HG03521 (cell line): ENCODE measurements around the gene PCDHA6.
"Not testable (repeated sequence)": the region's sequence is repeated elsewhere in the genome, so short reads cannot be mapped to it uniquely, and the experiment has no call there.

Source experiments
- ATAC-seq: cut with Tn5 transposase; IDR thresholded peaks from one replicate; pipeline ENCODE4 v1.9.1; 2021; ENCODE audit warnings: mild to moderate bottlenecking, moderate library complexity; ENCODE audit not compliant: unreplicated experiment

The PCDHA6 gene

DNA sequence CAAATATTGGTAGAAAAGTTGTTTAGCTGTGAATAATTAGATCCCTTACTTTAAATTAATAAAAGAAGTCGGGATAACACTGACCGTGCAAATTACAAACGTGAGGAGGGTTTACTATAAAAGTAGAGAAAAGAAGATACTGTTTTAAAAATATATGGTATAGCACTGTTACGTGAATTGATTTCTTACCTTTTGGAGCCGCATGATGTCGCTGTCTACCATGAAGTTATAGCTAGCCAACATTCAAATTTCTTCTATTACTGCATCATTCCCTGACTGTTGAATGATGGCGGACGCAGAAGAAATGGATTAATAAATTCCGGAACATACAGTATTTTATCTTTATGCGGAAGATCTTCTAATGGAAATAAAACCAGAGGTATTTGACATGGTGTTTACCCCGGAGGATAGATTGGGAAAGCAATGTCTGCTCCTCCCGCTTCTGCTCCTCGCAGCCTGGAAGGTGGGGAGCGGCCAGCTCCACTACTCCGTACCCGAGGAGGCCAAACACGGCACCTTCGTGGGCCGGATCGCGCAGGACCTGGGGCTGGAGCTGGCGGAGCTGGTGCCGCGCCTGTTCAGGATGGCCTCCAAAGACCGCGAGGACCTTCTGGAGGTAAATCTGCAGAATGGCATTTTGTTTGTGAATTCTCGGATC, at the start of gene PCDHA6:
TSS of gene PCDHA6 (plus strand) at position 257 of the 658 bp plus-strand sequence. CDS start at position 389, 132 bp downstream.
- ATAC-seq, result no peak

- ATAC-seq, result no peak
Observed at GRCh38 chr5:140780512-140780911, 47.2 kb upstream of the PCDHA6 start.

DNA sequence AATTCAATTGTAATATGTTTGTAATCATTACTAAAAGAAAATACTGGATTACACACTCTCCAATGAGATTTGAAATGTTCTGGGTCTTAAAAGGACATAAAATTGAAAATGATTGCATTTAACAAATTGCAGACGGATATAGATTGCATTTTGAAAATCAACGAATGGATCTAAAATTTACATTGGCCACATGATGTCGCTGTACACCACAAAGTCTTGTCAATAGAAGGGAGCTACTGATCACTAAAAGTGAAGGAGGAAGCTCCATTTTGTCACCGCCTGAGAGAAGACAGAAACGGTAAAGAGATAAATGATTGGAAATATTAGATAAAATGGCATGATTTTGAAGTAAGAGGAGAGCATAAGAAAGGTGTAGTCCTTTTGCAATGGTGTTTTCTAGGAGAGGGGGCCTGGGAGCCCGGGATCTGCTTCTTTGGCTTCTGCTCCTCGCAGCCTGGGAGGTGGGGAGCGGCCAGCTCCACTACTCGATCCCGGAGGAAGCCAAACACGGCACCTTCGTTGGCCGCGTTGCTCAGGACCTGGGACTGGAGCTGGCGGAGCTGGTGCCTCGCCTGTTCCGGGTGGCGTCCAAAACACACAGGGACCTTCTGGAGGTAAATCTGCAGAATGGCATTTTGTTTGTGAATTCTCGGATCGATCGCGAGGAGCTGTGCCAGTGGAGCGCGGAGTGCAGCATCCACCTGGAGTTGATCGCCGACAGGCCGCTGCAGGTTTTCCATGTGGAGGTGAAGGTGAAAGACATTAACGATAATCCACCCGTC, 41.7 kb upstream of the PCDHA6 start, which contains the start of gene PCDHA1:
TSS of gene PCDHA1 (plus strand) at position 236 of the 782 bp plus-strand sequence.
- ATAC-seq, result no peak

DNA sequence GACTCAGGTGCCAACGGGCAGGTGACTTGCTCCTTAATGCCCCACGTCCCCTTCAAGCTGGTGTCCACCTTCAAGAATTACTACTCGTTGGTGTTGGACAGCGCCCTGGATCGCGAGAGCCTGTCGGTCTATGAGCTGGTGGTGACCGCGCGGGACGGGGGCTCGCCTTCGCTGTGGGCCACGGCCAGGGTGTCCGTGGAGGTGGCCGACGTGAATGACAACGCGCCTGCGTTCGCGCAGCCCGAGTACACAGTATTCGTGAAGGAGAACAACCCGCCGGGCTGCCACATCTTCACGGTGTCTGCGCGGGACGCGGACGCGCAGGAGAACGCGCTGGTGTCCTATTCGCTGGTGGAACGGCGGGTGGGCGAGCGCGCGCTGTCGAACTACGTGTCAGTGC, 40.3 kb upstream of the PCDHA6 start:
- not testable (repeated sequence) for ATAC-seq

GRCh38 chr5:140787849-140788504, 39.8 kb upstream of the PCDHA6 start:
- not testable (repeated sequence) for ATAC-seq

- no peak for ATAC-seq
Observed at GRCh38 chr5:140791089-140791488, 36.7 kb upstream of the PCDHA6 start.

DNA sequence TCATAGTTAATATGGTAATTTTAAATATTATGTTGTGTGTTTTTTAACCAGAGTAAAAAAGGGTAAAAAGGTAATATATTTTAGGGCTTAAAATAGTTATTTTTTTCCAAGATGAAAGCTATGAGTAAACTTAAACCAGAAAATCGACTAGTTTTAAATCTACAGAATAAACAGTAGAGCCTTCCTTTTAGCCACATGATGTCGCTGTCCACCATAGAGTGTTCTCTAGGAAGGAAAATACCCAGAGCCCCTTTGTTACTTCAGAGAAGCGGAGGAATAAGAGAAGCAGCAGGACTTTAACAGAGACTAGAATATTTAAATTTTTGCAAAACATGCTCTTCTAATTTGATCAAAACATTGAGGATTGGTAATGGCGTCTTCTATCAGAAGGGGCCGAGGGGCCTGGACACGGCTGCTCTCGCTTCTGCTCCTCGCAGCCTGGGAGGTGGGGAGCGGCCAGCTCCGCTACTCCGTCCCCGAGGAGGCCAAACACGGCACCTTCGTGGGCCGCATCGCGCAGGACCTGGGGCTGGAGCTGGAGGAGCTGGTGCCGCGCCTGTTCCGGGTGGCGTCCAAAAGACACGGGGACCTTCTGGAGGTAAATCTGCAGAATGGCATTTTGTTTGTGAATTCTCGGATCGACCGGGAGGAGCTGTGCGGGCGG, 33.0 kb upstream of the PCDHA6 start, which contains the start of gene PCDHA2:
TSS of gene PCDHA2 (plus strand) at position 258 of the 664 bp plus-strand sequence.
- no peak for ATAC-seq

DNA sequence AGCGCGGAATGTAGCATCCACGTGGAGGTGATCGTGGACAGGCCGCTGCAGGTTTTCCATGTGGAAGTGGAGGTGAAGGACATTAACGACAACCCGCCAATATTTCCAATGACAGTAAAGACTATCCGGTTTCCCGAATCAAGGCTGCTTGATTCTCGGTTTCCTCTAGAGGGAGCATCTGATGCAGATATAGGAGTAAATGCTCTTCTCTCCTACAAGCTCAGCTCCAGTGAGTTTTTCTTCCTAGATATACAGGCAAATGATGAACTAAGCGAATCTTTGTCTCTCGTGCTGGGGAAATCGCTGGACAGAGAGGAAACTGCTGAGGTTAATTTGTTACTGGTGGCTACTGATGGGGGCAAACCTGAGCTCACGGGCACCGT, 32.5 kb upstream of the PCDHA6 start:
- ATAC-seq, result no peak

DNA sequence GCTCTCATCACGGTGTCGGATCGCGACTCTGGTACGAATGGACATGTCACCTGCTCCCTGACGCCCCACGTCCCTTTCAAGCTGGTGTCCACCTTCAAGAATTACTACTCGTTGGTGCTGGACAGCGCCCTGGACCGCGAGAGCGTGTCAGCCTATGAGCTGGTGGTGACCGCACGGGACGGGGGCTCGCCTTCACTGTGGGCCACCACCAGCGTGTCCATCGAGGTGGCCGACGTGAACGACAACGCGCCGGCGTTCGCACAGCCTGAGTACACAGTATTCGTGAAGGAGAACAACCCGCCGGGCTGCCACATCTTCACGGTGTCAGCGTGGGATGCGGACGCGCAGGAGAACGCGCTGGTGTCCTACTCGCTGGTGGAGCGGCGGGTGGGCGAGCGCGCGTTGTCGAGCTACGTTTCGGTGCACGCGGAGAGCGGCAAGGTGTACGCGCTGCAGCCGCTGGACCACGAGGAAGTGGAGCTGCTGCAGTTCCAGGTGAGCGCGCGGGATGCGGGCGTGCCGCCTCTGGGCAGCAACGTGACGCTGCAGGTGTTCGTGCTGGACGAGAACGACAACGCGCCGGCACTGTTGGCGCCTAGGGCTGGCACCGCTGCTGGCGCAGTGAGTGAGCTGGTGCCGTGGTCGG, 31.6 kb upstream of the PCDHA6 start:
- ATAC-seq, result not testable (repeated sequence)

- no peak for ATAC-seq
Observed at GRCh38 chr5:140796718-140797095, 31.1 kb upstream of the PCDHA6 start.

- ATAC-seq, result no peak
Observed at GRCh38 chr5:140800816-140801493, 26.8 kb upstream of the PCDHA6 start, which contains the start of gene PCDHA3. Gene PCDHA3 (plus strand): TSS chr5:140801057.

DNA sequence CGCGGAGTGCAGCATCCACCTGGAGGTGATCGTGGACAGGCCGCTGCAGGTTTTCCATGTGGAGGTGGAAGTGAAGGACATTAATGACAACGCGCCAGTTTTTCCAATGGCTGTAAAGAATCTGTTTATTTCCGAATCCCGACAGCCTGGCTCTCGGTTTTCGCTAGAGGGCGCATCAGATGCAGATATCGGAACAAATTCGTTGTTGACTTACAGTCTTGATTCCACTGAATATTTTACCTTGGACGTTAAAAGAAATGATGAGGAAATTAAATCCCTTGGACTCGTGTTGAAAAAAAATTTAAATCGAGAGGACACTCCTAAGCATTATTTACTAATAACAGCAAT, 26.3 kb upstream of the PCDHA6 start:
- no peak for ATAC-seq

- not testable (repeated sequence) for ATAC-seq
Observed at GRCh38 chr5:140802381-140802780, 25.4 kb upstream of the PCDHA6 start.

- no peak for ATAC-seq
Observed at GRCh38 chr5:140802781-140803271, 24.9 kb upstream of the PCDHA6 start.

DNA sequence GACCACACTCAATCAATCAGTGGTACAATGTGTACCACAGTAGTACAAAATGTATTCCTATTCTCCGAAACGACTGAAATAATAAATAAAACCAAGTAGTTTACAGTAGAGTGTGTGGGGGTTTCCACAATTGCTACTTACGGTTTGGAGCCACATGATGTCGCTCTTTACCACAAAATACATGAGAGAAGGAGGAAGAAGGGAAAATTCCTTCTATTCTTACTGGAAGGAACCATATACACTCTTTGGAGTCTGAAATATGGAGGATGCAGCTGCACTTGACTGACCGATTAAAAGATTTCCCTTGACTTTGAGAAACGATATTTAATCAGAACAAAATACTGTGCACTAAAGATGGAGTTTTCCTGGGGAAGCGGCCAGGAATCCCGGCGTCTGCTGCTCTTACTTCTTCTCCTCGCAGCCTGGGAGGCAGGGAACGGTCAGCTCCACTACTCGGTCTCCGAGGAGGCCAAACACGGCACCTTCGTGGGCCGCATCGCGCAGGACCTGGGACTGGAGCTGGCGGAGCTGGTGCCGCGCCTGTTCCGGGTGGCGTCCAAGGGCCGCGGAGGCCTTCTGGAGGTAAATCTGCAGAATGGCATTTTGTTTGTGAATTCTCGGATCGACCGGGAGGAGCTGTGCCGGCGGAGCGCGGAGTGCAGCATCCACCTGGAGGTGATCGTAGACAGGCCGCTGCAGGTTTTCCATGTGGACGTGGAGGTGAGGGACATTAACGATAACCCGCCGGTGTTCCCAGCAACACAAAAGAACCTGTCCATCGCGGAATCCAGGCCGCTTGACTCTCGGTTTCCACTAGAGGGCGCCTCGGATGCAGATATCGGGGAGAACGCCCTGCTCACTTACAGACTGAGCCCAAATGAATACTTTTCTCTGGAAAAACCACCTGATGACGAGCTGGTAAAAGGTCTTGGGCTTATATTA, 20.7 kb upstream of the PCDHA6 start, which contains the start of gene PCDHA4:
TSS of gene PCDHA4 (plus strand) at position 235 of the 942 bp plus-strand sequence.
- ATAC-seq, result no peak

GRCh38 chr5:140808241-140808888, 19.4 kb upstream of the PCDHA6 start:
- not testable (repeated sequence) for ATAC-seq

- no peak for ATAC-seq
Observed at GRCh38 chr5:140808889-140809291, 18.9 kb upstream of the PCDHA6 start.
